ENCODE data around the gene BMP6. TPM values are rescaled to one million over a fixed set of nuclear protein-coding genes. Genes with fewer than 3 reads are reported as not detected.

BMP6 gene
- total RNA-seq, 1 experiment from 2014 or later = 0.28 TPM

DNA sequence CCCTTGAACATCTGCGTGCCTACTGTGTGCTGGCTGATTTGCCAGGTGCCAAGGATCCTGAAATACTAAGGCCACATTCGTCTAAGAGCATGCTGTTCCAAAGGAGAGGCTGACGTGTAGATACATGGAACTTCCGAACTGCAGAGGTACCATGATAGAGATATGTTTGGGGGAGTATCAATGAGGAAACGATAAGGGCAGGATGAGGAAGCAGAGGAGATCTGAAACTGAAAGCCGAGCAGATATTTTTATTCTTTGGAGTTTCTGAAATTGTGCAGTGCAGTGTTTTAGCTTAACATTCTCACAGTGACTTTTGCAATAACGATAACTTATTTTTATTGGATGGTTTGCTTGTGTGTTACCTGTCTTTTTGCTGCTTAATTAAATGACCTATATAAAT is 24.3 kb downstream of the BMP6 start:
- Histone ChIP-seq H3K9me3 (ENCODE audit: control insufficient read depth, low read depth, low read length) (no peaks in the 10 kb centered on the region), H3K23ac (ENCODE audit: insufficient read length, low read depth, low read length) (no peak overlapping the region), H2AFZ (ENCODE audit: low read length) (no peak overlapping the region), H3K4me1 (ENCODE audit: insufficient read depth, low read length) (no peaks in the 10 kb centered on the region), H2BK5ac (ENCODE audit: insufficient read length, low read length) (no peak overlapping the region), H2BK12ac (ENCODE audit: insufficient read length, low read depth, low read length) (no peak overlapping the region), H3K23me2 (ENCODE audit: insufficient read length, low read depth, low read length, poor library complexity, severe bottlenecking) (no peaks in the 10 kb centered on the region), H2BK120ac (ENCODE audit: low read depth, low read length, poor library complexity, severe bottlenecking) (no peak overlapping the region), H4K20me1 (ENCODE audit: control insufficient read depth, insufficient read depth, insufficient read length) (no peaks in the 10 kb centered on the region), H3K4ac (ENCODE audit: low read depth, low read length) (no peak overlapping the region), H3T11ph (ENCODE audit: low read length) (no peak overlapping the region), H2BK20ac (ENCODE audit: low read depth, low read length, poor library complexity, severe bottlenecking) (no peak overlapping the region), H4K91ac (ENCODE audit: insufficient read length, low read depth, low read length) (no peak overlapping the region), H3K79me2 (ENCODE audit: insufficient read depth, low read length) (no peaks in the 10 kb centered on the region), H2AK5ac (ENCODE audit: insufficient read length, low read length) (no peak overlapping the region), H2BK15ac (ENCODE audit: low read depth, low read length) (no peak overlapping the region), H3K79me1 (ENCODE audit: insufficient read depth, low read depth, low read length, poor library complexity, severe bottlenecking) (no peaks in the 10 kb centered on the region), H3K56ac (ENCODE audit: insufficient read length, low read depth, low read length) (no peak overlapping the region), H3K4me2 (ENCODE audit: insufficient read depth, insufficient read length, low read length) (no peak overlapping the region), H3K14ac (ENCODE audit: insufficient read depth, low read length) (no peak overlapping the region), H4K5ac (ENCODE audit: insufficient read length, low read depth, low read length) (no peak overlapping the region), H3K18ac (ENCODE audit: insufficient read length, low read depth, low read length) (no peak overlapping the region), H3K9ac (ENCODE audit: extremely low read depth, insufficient read length, low read length) (no peak overlapping the region), H3K27ac (ENCODE audit: insufficient read length, low read depth, low read length) (no peak overlapping the region), H4K8ac (replicated peaks; ENCODE audit: insufficient read length, low read depth, low read length) (no peak overlapping the region), H3K27me3 (ENCODE audit: insufficient read depth, low read length) (no peaks in the 10 kb centered on the region)
- Mint-ChIP-seq H3K9me3 (no peaks in the 10 kb centered on the region; a peak in 1 of 5 replicates), H3K36me3 (ENCODE audit: insufficient read depth in 1 of 3, low read depth in 3 of 3) (no peaks in the 10 kb centered on the region; a peak in 1 of 7 replicates), H3K4me1 (peaks cover 14 to 17% of the 10 kb centered on the region in 2 experiments), H3K27ac (no peak overlapping the region), H3K4me3 (no peak overlapping the region), H3K27me3 (ENCODE audit: low read depth) (peaks cover 2% of the 10 kb centered on the region; the same call in 1 of the 2 replicates)
- TF ChIP-seq, protein P1, sequence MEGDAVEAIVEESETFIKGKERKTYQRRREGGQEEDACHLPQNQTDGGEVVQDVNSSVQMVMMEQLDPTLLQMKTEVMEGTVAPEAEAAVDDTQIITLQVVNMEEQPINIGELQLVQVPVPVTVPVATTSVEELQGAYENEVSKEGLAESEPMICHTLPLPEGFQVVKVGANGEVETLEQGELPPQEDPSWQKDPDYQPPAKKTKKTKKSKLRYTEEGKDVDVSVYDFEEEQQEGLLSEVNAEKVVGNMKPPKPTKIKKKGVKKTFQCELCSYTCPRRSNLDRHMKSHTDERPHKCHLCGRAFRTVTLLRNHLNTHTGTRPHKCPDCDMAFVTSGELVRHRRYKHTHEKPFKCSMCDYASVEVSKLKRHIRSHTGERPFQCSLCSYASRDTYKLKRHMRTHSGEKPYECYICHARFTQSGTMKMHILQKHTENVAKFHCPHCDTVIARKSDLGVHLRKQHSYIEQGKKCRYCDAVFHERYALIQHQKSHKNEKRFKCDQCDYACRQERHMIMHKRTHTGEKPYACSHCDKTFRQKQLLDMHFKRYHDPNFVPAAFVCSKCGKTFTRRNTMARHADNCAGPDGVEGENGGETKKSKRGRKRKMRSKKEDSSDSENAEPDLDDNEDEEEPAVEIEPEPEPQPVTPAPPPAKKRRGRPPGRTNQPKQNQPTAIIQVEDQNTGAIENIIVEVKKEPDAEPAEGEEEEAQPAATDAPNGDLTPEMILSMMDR (conservative IDR thresholded peaks at IDR 0.05) = no peak
- DNase-seq = no peak
- no CpG with 5 or more reads among the region's 7 CpGs for WGBS (ENCODE audit: extremely low coverage, insufficient read length, low lambda C conversion rate)
